Fibroblast of peridontal ligament (primary cell): ENCODE measurements around the gene SOST.
A peak's percentile ranks its signal among the peaks of the same experiment; 100 is the strongest.

Source experiments
- DNase-seq: peaks from one replicate; pipeline ENCODE4 v3.0.0-alpha.2; 2010; ENCODE audit errors: extremely low read depth

The SOST gene

GRCh38 chr17:43741636-43742035, 17.0 kb downstream of the SOST start:
- DNase-seq = no peak

- peak; percentile 75 for DNase-seq
These were observed 18.1 kb downstream of the SOST start for GRCh38 chr17:43740541-43740940.

- peak; percentile 56 for DNase-seq
These were observed 20.9 kb downstream of the SOST start for GRCh38 chr17:43737722-43738121.

GRCh38 chr17:43736389-43736788, 22.2 kb downstream of the SOST start:
- DNase-seq = no peak

GRCh38 chr17:43734376-43734775, 24.2 kb downstream of the SOST start:
- DNase-seq = peak; percentile 96

- no peak for DNase-seq
These were observed 24.6 kb downstream of the SOST start for GRCh38 chr17:43733956-43734355.

GRCh38 chr17:43732958-43733357, 25.6 kb downstream of the SOST start:
- DNase-seq = peak; percentile 87

GRCh38 chr17:43728081-43728480, 30.5 kb downstream of the SOST start:
- DNase-seq = no peak

GRCh38 chr17:43723697-43724359, 34.8 kb downstream of the SOST start:
- peak; percentile 60 for DNase-seq

GRCh38 chr17:43722870-43723665, 35.5 kb downstream of the SOST start:
- DNase-seq = no peak

GRCh38 chr17:43722269-43722619, 36.3 kb downstream of the SOST start:
- no peak for DNase-seq

- peak; percentile 80 for DNase-seq
These were observed 36.9 kb downstream of the SOST start for GRCh38 chr17:43721537-43722268.

- peak; percentile 53 for DNase-seq
These were observed 38.1 kb downstream of the SOST start for GRCh38 chr17:43720311-43721060.

GRCh38 chr17:43719578-43719977, 39.0 kb downstream of the SOST start:
- DNase-seq = no peak

- no peak for DNase-seq
These were observed 40.0 kb downstream of the SOST start for GRCh38 chr17:43718544-43718943.

- DNase-seq = no peak
These were observed 40.7 kb downstream of the SOST start for GRCh38 chr17:43717913-43718312.

GRCh38 chr17:43714465-43715149, 44.0 kb downstream of the SOST start:
- no peak for DNase-seq

- DNase-seq = no peak
These were observed 45.0 kb downstream of the SOST start for GRCh38 chr17:43713494-43714162.

- DNase-seq = no peak
These were observed 46.2 kb downstream of the SOST start for GRCh38 chr17:43712397-43712796.

GRCh38 chr17:43710101-43710500, 48.5 kb downstream of the SOST start:
- no peak for DNase-seq

GRCh38 chr17:43709210-43709609, 49.4 kb downstream of the SOST start:
- no peak for DNase-seq
